GM19324 (cell line): Measurements from ENCODE around the gene LRTM2.
A peak's percentile ranks its signal among the peaks of the same experiment; 100 is the strongest.

Experiments
- ATAC-seq: cut with Tn5 transposase; IDR thresholded peaks from one replicate; pipeline ENCODE4 v1.9.1; 2021; ENCODE audit warnings: mild to moderate bottlenecking, moderate library complexity; ENCODE audit not compliant: unreplicated experiment, low FRiP score

Gene LRTM2

DNA sequence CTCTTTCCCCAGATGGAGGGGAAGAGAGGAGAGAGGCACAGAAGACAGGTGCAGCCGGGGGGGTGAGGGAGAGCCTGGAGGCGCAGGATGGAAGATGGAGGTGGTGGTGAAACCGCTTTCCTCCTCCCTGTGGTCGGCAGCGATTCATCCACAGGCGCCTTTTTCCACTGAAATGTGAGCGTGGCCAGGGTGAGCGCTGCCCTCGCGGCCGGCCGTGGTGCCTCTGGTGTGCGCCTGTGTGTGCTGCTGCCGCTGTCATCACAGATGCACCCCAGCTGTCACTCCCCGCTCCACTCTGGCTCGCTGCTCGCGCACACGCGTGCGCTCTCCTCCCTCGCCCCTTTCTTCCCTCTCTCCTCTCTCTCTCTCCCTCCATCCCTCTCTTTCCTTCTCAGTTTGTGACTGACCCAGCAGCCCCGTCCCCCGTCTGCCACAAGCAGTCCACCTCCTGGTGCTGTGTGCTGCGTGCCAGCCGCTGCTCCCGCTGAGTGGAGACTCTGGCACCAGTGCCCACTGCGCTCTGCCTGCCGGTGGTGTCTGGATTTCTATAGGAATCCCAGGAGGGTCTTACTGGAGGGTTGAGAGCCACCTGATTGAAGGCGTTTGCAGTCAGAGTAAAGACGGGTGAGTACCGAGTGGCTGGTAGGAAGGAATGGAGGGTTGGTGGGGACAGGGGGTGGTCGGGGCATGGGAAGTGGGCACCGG is at the start of gene LRTM2:
LRTM2 (plus strand) TSS at position 375 of the 705 bp plus-strand sequence. CDS start 7,584 bp downstream, outside the sequence.
- ATAC-seq: no peak

DNA sequence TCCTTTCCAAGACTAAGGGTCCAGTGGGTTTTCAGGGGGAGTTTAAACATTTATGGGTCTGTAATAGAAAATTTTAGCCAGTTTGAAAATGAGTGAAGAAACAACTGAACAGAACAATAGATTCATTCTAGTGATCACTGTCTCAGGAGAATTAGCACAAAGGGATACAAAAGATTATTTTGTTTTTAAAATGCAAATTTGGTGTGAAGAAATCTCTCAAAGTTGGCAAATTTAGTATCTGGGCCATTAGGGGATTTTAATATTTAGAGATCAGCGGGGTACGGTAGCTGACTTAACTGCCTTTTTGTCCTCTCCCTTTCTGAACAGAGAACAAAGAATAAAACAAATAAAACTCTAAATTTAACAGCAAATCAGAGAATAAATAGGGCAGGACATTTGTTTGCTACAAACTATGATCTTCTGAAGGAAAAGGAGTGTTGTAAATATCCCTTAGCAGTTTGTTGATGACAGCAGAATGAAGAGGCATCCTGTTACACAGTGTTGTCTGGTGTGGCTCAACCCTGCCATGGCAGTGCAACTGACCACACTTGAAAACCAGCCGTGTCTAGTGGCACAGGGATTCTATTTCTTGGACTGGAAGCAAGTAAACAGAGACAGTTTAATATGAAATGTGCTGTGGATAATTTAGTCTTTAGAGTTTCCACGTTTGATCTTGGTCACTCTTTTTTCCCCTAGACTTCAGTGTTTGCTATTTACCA is 46.3 kb upstream of the LRTM2 start:
- ATAC-seq: no peak

DNA sequence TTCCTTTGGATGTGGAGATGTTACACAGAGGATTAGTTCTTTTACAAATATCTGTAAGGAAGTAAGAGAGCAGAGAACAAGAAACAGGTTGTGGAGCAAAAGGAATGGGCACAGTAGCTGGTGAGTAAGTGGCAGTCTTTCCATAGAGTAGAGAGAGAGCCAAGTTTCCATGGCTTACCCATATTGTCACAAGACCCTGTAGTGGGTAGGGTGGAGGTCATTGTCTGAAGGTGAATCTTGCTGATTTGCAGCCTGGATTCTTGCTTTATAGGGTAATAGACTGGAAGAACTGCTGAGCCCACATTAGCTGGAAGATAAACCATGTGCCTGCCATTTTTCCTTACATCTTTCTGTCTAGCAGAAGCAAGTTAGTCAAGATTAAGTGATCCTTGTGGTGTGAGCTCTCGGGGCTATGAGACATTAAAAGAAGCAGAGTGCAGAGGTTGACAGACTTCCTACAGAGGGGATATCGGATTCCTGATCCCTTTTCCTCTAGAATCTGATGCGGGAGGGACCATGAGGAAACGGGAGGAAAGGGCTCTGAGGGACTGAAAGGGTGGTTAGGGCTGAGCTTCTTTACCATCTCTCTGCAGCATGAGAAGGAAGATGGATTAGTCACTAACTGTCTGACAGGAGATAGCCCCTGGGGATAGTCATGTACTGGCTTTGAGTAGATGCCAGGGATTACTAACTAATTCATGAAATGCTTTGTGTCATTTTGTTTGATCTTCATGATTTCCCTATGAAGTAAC is 44.0 kb upstream of the LRTM2 start:
- ATAC-seq: no peak

DNA sequence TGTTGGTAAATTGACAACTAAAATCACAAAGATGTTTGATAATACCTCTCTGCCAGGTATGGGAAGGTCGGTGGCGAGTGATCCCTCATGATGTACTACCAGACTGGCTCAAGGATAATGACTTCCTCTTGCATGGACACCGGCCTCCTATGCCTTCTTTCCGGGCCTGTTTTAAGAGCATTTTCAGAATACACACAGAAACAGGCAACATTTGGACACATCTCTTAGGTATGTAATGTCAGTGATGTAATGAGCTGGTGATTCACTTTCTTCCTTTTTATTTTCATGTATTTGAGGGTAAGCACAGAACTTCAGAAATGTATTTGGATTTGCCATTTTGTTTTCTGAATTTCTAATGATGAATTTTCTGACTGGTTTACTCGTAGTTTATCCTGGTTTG is 42.6 kb upstream of the LRTM2 start:
- no peak for ATAC-seq

DNA sequence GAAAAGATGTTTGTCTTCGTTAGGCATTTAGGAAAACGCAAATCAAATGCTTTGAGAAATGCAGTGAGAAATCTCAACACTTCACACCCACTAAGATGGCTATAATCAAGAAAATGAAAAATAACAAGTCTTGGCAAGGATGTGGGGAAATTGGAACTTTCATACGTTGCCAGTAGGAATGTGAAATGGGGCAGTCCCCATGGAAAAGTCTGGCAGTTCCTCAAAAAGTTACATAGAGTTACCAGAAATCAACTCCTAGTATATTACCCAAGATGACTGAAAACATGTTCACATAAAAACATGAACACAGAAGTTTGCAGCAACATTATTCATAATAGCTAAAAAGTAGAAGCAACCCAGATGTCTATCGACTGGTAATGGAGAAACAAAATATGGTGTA is 41.5 kb upstream of the LRTM2 start:
- ATAC-seq: no peak

DNA sequence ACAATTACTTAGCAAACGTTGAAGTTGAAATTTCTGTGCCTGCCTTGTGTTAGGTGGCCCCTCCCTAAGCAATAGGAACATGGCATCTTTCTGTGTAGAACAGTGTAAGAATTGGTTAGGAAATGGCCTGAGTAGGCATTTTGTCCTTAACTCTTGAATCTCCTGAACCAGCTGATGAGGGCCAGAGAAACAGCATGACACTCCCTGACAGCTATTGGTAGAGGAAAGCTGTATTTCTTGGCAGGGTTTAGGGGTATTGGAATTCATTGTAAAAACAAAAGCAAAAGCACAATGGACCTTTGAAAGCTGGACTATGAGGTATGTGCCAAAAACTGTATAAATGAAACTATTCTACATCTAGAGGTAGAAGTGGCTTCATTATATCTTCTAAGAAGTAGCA is 40.6 kb upstream of the LRTM2 start:
- no peak for ATAC-seq

DNA sequence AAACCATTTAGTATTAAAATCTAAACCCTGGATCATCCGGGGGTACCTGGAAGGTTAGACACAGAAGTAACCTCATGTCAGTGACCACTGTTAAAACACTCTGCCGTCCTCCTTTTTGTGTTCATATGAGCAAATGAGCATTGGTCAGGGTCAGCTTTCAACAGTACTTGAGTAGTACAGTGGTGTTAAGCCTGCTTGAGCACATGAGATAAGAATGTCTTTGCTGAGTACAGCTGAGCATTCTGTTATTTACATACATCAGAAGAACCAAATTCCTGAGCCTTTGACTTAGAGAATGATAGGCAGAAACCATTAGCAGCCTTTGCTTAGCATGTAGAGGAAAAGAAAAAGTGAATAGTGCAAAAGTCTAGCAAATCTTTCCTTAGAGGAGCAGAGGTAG is 38.6 kb upstream of the LRTM2 start:
- no peak for ATAC-seq

DNA sequence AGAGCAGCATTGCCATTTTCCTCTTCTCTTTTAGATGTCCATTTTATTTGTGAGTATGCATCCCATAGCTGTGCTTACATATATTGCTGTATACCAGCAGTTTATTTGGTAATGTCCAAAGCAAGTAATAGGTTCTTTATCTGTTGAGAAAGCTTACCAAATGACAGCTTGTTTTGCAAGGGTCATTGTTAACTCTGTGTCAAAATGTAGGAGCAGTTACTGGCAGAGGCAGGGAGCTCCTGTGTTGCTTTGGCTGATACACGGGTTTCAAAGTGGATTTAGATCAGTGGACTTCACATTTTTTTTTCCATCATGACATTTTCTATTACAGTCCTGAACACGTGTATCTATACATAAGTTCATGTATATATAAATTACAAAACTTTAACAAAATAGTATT is 38.1 kb upstream of the LRTM2 start:
- no peak for ATAC-seq

DNA sequence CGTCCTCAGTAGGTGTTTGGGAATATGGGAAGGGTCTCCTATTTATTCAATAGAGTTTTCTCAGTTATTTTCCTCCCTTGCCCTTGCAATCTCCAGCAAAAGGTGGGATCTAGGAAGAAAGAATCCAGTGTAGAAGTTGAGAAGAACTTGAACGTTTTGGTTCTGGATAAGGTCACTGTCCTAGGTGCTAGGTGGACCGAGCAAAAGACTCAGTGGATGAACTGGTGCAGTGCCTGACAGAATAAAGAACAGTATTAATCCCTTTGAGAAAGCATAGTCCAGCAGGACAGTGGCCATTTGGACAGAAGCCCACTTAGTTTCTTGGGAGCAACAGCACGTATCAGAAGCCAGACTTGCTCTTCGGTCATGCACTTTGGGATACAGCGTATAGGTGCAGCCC is 32.7 kb upstream of the LRTM2 start:
- ATAC-seq: no peak

DNA sequence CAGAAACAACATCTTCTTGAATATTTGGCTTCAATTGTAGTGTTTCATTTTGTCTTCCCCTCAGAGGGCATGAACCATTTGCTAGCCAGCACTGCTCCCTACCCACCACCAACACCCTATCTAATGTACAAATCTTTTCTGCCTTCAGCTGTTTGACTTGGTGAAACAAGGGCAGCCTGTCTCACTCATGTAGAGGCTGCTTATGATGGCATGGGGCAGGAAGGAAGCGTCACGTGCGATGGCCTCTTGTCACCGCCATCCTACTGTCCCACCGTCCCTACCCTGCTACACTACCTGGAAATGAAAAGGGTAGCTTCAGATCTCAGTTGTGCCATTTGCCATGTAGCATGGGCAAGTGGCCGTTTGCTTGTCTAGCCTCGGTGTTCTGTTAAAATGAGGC is 29.9 kb upstream of the LRTM2 start:
- no peak for ATAC-seq

DNA sequence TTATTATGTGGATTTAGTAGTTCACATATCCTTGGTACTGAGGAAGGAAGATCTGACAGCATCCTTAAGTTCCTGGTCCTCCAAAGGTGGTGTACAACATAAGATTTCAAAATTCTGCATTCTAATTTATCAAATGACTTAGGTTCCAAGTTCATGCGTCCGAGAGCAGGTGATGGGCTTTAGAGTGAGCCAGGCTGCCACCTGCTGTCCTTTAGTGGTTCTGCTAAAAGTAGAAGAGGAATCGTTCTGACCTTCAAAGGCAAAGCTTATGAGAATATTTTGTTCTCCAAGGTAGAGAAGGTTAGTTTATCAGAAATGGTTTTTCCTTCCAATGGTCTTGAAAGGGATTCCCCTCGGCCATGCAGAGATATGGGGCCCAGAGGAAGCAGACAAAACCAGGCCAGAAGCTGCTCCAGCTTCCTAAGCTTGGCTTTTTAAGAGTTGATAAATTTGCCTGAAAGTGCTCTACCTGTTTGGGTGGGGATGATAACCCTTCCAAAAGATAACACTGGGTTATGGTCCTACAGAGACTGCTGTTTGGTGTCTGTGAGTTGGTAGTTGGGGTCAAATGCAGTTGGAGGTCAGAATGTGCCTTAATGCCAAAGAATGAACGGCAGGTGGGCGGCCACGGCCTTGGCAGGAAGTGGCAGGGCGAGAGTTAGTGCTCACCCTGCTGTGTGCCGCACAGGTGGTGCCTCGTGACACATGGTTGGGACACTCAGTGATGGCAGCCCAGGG is 29.1 kb upstream of the LRTM2 start:
- no peak for ATAC-seq

DNA sequence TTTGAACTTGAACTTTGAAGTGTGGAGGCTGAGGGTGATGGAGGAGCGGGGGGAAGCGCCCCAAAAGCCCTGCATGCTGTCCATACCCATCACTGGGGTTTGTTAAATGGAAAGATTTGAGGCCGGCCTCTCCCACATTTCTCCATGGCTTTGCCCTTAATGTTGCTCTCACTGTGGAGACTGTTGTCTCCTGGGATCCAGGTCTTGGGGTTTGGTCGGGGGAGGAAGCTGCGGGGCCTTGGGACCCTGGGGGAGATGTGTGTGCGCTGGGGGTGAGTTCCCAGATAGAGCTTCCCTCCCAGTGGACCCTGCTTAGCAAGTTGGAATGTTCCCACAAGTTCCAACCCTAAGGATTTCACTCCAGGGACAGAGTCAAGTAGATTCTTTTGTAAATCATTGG is 28.0 kb upstream of the LRTM2 start:
- no peak for ATAC-seq

DNA sequence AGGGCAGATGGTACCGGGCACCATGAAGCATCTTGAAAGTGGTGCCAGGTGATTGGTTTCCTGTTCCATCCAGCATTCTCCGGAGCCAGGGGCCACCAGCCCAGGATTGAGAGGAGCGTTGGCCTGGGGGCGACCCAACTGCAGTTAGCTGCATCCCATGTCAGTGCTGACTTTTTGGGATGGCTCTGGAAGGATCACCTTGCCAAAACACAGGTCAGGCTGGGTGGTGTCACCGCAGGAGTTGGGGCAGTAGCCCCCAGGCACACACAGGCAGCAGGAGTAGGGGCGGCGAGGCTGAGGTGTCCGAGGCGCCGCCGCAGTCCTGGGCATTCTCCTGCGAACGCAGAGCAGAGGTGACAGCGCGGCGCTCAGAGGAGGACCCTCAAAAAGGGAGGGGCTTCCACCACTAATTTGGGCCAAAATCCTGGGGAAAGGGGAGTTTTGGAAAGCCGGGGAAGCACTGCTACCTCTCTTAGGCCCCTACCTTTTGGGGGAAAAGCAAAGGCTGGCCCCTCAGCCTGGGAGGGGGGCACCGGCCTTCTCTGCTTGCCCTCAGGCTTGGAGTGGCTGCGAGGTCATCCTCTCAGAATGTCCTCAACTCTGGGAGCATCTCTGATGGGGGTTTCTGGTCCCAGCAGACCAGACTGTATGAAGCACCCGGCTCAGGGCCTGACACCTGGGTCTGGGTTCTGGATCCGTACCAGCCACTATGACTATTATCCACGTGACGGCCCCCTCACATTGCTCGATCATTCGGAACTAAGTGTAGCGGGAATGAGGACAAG is 26.7 kb upstream of the LRTM2 start:
- no peak for ATAC-seq

DNA sequence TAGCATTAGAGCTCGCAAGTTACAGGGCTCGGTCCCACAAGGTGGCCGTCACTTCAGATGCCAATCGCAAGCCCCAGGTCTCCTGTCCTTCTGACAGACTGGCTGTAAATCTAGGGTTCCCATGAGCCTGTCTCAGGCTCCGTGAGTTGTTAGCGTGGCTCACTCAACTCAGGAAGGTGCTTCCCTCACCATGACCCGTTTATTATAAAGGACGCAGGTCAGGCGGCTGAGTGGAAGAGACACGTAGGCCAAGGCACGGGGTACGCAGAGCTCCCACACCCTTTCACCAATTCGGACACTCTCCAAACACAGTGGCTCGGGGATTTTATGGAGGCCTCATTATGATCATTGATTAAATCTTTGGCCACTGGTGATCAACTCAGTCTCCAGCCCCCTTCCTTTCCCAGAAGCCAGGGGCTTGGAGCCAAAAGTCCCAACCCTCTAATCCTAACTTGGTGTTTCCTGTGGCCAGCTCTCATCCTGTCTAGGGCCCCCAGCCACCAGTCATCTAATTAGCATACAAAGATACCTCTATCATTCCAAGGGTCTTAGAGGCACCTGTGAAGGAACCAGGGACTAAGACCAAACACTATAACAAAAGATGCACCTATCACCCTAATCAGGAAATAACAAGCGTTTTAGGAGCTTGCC is 25.8 kb upstream of the LRTM2 start:
- ATAC-seq: no peak

DNA sequence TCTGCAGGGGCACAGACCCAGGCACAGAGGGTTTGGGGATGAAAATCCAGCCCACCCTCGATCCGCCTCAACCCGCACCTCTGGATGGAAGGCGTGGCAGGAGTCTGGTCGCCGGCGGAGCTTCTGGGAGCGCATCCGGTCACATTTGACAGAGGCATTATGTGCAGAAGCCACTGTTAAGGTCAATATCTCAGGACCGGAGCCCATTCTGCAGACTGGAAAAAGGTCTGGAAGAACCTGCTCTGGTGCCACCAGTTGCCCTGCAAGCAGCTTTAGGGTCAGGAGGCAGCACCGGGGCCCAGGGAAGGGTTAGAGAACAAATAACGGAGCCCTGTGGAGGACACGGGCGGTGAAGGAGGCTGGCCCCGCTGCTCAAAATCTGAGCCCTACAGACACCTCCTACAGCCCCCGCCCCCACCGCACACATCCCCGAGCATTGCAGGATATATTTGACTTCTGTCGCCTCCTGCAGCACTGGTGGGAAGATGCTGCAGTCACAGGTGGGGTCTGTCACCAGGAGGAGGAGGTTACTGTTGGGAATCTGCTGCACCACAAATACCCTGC is 25.1 kb upstream of the LRTM2 start:
- no peak for ATAC-seq

DNA sequence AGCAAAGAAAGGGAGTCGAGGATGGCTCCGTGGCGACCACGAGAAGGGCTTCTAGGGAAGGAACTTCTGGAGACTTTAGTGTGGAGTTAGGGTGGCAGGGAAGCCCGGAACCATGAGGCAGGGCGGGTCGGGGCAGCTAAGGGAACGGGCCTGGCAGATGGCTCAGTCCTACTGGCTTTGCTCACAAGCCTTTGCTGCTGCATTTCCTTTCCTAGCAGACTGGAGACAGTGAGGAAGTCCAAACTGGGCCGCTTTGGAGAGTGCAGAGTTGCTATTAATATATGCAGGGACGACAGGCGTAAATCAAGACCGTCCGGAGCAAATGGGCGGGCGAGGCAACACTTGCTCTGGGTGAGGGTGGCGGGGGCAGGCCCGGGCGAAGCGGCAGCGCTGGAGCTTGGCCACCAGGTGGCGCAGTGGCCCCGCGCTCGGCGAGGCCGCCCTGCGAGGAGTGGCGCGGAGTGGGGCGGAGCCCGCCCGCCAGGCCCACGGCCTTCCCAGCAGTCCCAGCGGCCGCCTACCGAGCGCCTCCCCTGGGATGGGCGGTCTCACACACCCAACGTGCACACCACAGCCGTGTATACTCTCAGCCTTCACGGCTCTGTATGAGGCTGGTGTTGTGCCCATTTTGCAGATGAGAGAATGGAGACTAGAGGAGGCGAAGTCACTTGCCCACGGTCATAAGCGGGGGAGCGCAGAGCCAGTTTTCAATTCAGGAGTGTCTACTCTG is 24.4 kb upstream of the LRTM2 start:
- ATAC-seq: peak; percentile 87

DNA sequence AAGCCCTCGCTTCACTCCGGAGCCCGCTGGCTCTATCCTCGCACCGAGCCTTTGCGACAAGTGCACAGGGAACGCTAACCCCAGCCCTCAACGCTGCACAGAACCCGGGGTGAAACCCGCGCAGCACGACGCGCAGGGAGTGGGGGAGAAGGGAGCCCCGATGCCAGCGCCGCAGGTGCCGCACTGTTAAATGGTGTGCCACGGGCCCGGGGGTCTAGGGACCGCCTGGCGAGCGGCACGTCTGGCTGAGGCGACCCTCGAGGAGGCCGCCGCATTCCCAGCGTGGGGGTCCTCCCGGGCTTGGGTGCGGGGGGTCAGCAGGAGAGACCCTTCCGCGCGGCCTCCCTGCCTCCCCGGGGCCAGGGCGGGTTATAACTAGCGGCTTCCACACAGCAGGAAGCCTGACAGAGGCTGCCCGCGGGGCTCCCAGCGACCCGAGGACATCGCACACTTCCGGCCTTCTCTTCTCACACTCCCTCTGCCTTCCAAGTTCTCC is 23.8 kb upstream of the LRTM2 start:
- ATAC-seq: peak; percentile 21
